Upper lobe of left lung (tissue), 4 donors: ENCODE results near the gene SLC22A15.

Source experiments
- CTCF ChIP-seq, 6 experiments: fragments of 450-650 bp in 4 of 6; fragments of 200-600 bp in 2 of 6; sonication (generic) in 2 of 6; IDR thresholded peaks; one replicate each; pipeline ENCODE4 v1.5.1; 2016 to 2019; ENCODE audit warnings: antibody characterized with exemption in 6 of 6
- EP300 ChIP-seq, 4 donors: sonication (generic); formaldehyde crosslinking; IDR thresholded peaks; one replicate each; pipeline ENCODE4 v1.5.1; 2017; ENCODE audit warnings: antibody characterized with exemption in 4 of 4, control low read depth in 2 of 4
- POLR2A ChIP-seq, 4 donors: fragments of 450-650 bp; IDR thresholded peaks; one replicate each; pipeline ENCODE4 v1.5.1; 2016 to 2017; ENCODE audit warnings: antibody characterized with exemption in 4 of 4, mild to moderate bottlenecking in 2 of 4
- POLR2AphosphoS5 ChIP-seq, 2 donors: sonication (generic); formaldehyde crosslinking; IDR thresholded peaks; one replicate each; pipeline ENCODE4 v1.5.1; 2017; ENCODE audit warnings: antibody characterized with exemption in 2 of 2

- TF ChIP-seq CTCF (IDR thresholded peaks at IDR 0.05) (no peak), POLR2A (IDR thresholded peaks at IDR 0.05) (no peak), POLR2AphosphoS5 (IDR thresholded peaks at IDR 0.05) (no peak), EP300 (IDR thresholded peaks at IDR 0.05) (no peak)
Measured at GRCh38 chr1:116026631-116027030, 50.3 kb downstream of the SLC22A15 start.
